ENCODE data around the gene KNG1.
A peak's percentile ranks its signal among the peaks of the same experiment; 100 is the strongest.

KNG1 gene

GRCh38 chr3:186713499-186713898, 3.7 kb upstream of the KNG1 start:
- DNase-seq, result no peak

GRCh38 chr3:186719945-186720739, 3.0 kb downstream of the KNG1 start:
- no peak for DNase-seq

GRCh38 chr3:186722457-186722856, 5.3 kb downstream of the KNG1 start:
- DNase-seq, result no peak

- no peak for DNase-seq
These were observed 7.8 kb downstream of the KNG1 start for GRCh38 chr3:186724911-186725310.

GRCh38 chr3:186732169-186732766, 15.1 kb downstream of the KNG1 start:
- no peak for DNase-seq

GRCh38 chr3:186742618-186743380, 25.6 kb downstream of the KNG1 start:
- no peak for DNase-seq

- DNase-seq, result no peak
These were observed 26.5 kb downstream of the KNG1 start for GRCh38 chr3:186743666-186744065.

- DNase-seq, result no peak
These were observed 28.8 kb downstream of the KNG1 start for GRCh38 chr3:186746008-186746407.

- no peak for DNase-seq
These were observed 33.2 kb downstream of the KNG1 start for GRCh38 chr3:186750316-186750715.

- DNase-seq, result no peak
These were observed 34.3 kb downstream of the KNG1 start for GRCh38 chr3:186751480-186751879.

GRCh38 chr3:186754006-186754405, 36.8 kb downstream of the KNG1 start:
- no peak for DNase-seq

GRCh38 chr3:186754871-186755270, 37.7 kb downstream of the KNG1 start:
- no peak for DNase-seq

GRCh38 chr3:186757214-186757613, 40.1 kb downstream of the KNG1 start:
- no peak for DNase-seq

GRCh38 chr3:186757686-186758220, 40.6 kb downstream of the KNG1 start:
- DNase-seq, result no peak

GRCh38 chr3:186759231-186759930, 42.2 kb downstream of the KNG1 start:
- no peak for DNase-seq

- DNase-seq, result no peak
These were observed 43.1 kb downstream of the KNG1 start for GRCh38 chr3:186760141-186760833.

GRCh38 chr3:186760897-186761447, 43.8 kb downstream of the KNG1 start:
- no peak for DNase-seq

GRCh38 chr3:186772281-186772694, 55.1 kb downstream of the KNG1 start:
- DNase-seq, result no peak

GRCh38 chr3:186772701-186773417, 55.7 kb downstream of the KNG1 start:
- peak; percentile 87 for DNase-seq

GRCh38 chr3:186775999-186776398, 58.8 kb downstream of the KNG1 start:
- DNase-seq, result no peak

- no peak for DNase-seq
These were observed 62.0 kb downstream of the KNG1 start for GRCh38 chr3:186779204-186779603.
